HepG2 (cell line): Measurements from ENCODE around the gene CDCA4. TPM values are rescaled to one million over a fixed set of nuclear protein-coding genes. Genes with fewer than 3 reads are reported as not detected.

Experiments
- ATAC-seq: fragments of 200-7000 bp; cut with Tn5 transposase; 3 replicates; pipeline ENCODE4 v1.9.1; 2020; ENCODE audit warnings: mild to moderate bottlenecking, moderate library complexity
- BruUV-seq: library from RNA; stranded (reverse); fragments of 400-500 nt; replicated peaks from 2 replicates; lab custom pipeline; 2021; lab: Mats Ljungman, UMichigan
- CTCF ChIA-PET: fragments of 300-600 bp; formaldehyde crosslinking; extraction: SDS; loops from one replicate; lab custom pipeline; 2021; ENCODE audit warnings: low total read pairs, inconsistent platforms, low intra/inter-chr PET ratio; lab: Yijun Ruan, JAX
- POLR2A ChIA-PET: fragments of 350-600 bp; sonication (Branson Sonifier 250); formaldehyde crosslinking; loops from one replicate; lab custom pipeline; 2020; ENCODE audit warnings: antibody characterized with exemption, inconsistent platforms; lab: Yijun Ruan, JAX
- DNase-seq: peaks from one replicate; pipeline ENCODE4 v3.0.0-alpha.2; 2015; ENCODE audit warnings: low spot score
- FAIRE-seq: peaks from 3 replicates; lab custom pipeline; 2011; peaks lifted over from hg19 to GRCh38; lab: Jason Lieb, UNC
- H2AFZ ChIP-seq: one replicate; pipeline ENCODE4 v1.6.1; 2011; ENCODE audit warnings: low read length, inconsistent platforms
- H3K27ac ChIP-seq: fragments of 300-600 bp; 3 replicates; pipeline ENCODE4 v1.8.0; 2011; ENCODE audit warnings: mixed run types, mild to moderate bottlenecking, mixed read lengths, low read length, inconsistent platforms; ENCODE audit not compliant: insufficient read depth; ENCODE audit errors: extremely low read length
- H3K27me3 ChIP-seq, 2 experiments: fragments of 200-600 bp in 1 of 2; 2 replicates in 1 of 2; 3 replicates in 1 of 2; pipeline versions ENCODE4 v1.6.0 to v1.8.0; 2011; ENCODE audit warnings: low read length in 2 of 2, mild to moderate bottlenecking in 2 of 2, moderate library complexity in 2 of 2, inconsistent platforms in 1 of 2; ENCODE audit not compliant: insufficient read depth in 2 of 2, control insufficient read depth in 1 of 2
- H3K36me3 ChIP-seq, 2 experiments: fragments of 200-600 bp in 1 of 2; replicated peaks in 1 of 2; 2 replicates in 1 of 2; 3 replicates in 1 of 2; pipeline versions ENCODE4 v1.5.1 to v1.8.0; 2011; ENCODE audit warnings: low read length in 2 of 2, inconsistent platforms in 1 of 2; ENCODE audit not compliant: insufficient read depth in 2 of 2, control insufficient read depth in 1 of 2
- H3K4me1 ChIP-seq: 2 replicates; pipeline ENCODE4 v1.5.1; 2012; ENCODE audit warnings: low read length, inconsistent platforms; ENCODE audit not compliant: insufficient read depth
- H3K4me2 ChIP-seq: 2 replicates; pipeline ENCODE4 v1.6.0; 2011; ENCODE audit warnings: low read depth, low read length, inconsistent platforms
- H3K4me3 ChIP-seq, 3 experiments: fragments of 200-600 bp in 1 of 3; sonication (generic), shearing (Covaris generic) in 1 of 3; replicated peaks in 1 of 3; 2 replicates each; pipeline ENCODE4 v1.5.1; 2011 to 2016; ENCODE audit warnings: low read length in 3 of 3, inconsistent platforms in 2 of 3, low read depth in 2 of 3, mild to moderate bottlenecking in 2 of 3, control low read depth in 1 of 3, mixed read lengths in 1 of 3; ENCODE audit not compliant: insufficient read depth in 1 of 3
- H3K79me2 ChIP-seq: one replicate; pipeline ENCODE4 v1.6.1; 2011; ENCODE audit warnings: low read length, inconsistent platforms; ENCODE audit not compliant: insufficient read depth
- H3K9ac ChIP-seq: 2 replicates; pipeline ENCODE4 v1.6.0; 2011; ENCODE audit warnings: mild to moderate bottlenecking, low read depth, low read length, inconsistent platforms; ENCODE audit not compliant: insufficient read depth
- H3K9me3 ChIP-seq: 2 replicates; pipeline ENCODE4 v1.5.1; 2012; ENCODE audit warnings: mild to moderate bottlenecking, low read length
- H4K20me1 ChIP-seq: 2 replicates; pipeline ENCODE4 v1.6.0; 2011; ENCODE audit warnings: inconsistent platforms, mild to moderate bottlenecking, low read length, moderate library complexity; ENCODE audit not compliant: insufficient read depth
- BCLAF1 ChIP-seq: fragments of 450-650 bp; IDR thresholded peaks from 2 replicates; pipeline ENCODE4 v1.6.1; 2017; ENCODE audit warnings: mild to moderate bottlenecking
- CREB1 ChIP-seq, 2 experiments: fragments of 450-650 bp in 1 of 2; IDR thresholded peaks; 2 replicates each; pipeline ENCODE4 v1.6.1; 2016 to 2017; ENCODE audit warnings: control low read depth in 1 of 2, mild to moderate bottlenecking in 1 of 2, missing compliant biosample characterization in 1 of 2, missing genetic modification characterization in 1 of 2
- FOXJ3 ChIP-seq: sonication (generic); formaldehyde crosslinking; IDR thresholded peaks from 2 replicates; pipeline ENCODE4 v1.4.0; 2020; ENCODE audit warnings: missing genetic modification reagents, mild to moderate bottlenecking, borderline replicate concordance
- KMT2A ChIP-seq: sonication (generic); formaldehyde crosslinking; IDR thresholded peaks from 2 replicates; pipeline ENCODE4 v1.4.0; 2020; ENCODE audit warnings: missing genetic modification reagents
- RARA ChIP-seq: IDR thresholded peaks from 2 replicates; pipeline ENCODE4 v1.6.1; 2016; ENCODE audit warnings: missing genetic modification reagents, missing compliant biosample characterization
- SOX13 ChIP-seq, 3 experiments: fragments of 450-650 bp in 1 of 3; sonication (generic) in 1 of 3; formaldehyde crosslinking in 1 of 3; IDR thresholded peaks in 2 of 3; conservative IDR thresholded peaks in 1 of 3; 2 replicates each; pipeline versions ENCODE4 v1.5.0 to v1.6.1; 2016 to 2020; ENCODE audit warnings: antibody characterized with exemption in 1 of 3, mild to moderate bottlenecking in 1 of 3, missing compliant biosample characterization in 1 of 3, missing genetic modification reagents in 1 of 3, moderate library complexity in 1 of 3
- SRSF4 ChIP-seq: fragments of 200-400 bp; formaldehyde crosslinking; IDR thresholded peaks from one replicate; pipeline ENCODE4 v1.6.1; 2018; ENCODE audit warnings: mild to moderate bottlenecking, low read depth, low read length, moderate library complexity; ENCODE audit not compliant: poor library complexity, severe bottlenecking
- TARDBP ChIP-seq: sonication (generic); formaldehyde crosslinking; IDR thresholded peaks from 2 replicates; pipeline ENCODE4 v1.8.0; 2022; ENCODE audit warnings: mild to moderate bottlenecking, missing genetic modification reagents
- ZBTB38 ChIP-seq: sonication (generic); formaldehyde crosslinking; IDR thresholded peaks from 2 replicates; pipeline ENCODE4 v1.5.1; 2020; ENCODE audit warnings: mild to moderate bottlenecking, missing genetic modification reagents
- ZFP36L2 ChIP-seq: sonication (generic); formaldehyde crosslinking; IDR thresholded peaks from 2 replicates; pipeline ENCODE4 v1.4.0; 2020; ENCODE audit warnings: missing genetic modification reagents
- ZKSCAN1 ChIP-seq: fragments of 150-350 bp; IDR thresholded peaks from 2 replicates; pipeline ENCODE4 v1.6.1; 2014; ENCODE audit warnings: low read length
- ZNF17 ChIP-seq: sonication (generic); formaldehyde crosslinking; IDR thresholded peaks from 2 replicates; pipeline ENCODE4 v1.5.0; 2020; ENCODE audit warnings: mild to moderate bottlenecking, missing genetic modification reagents
- ZNF30 ChIP-seq: sonication (generic); formaldehyde crosslinking; IDR thresholded peaks from 2 replicates; pipeline ENCODE4 v1.5.0; 2020; ENCODE audit warnings: mild to moderate bottlenecking, missing genetic modification reagents
- ZNF674 ChIP-seq: sonication (generic); formaldehyde crosslinking; IDR thresholded peaks from 2 replicates; pipeline ENCODE4 v1.5.0; 2020; ENCODE audit warnings: low read depth, mild to moderate bottlenecking, missing genetic modification reagents
- ZSCAN22 ChIP-seq: sonication (generic); formaldehyde crosslinking; IDR thresholded peaks from 2 replicates; pipeline ENCODE4 v1.4.0; 2020; ENCODE audit warnings: mild to moderate bottlenecking, missing genetic modification reagents
- WGBS: methylation state at CpG from one replicate; pipeline ENCODE4 v1.1.6; 2017; ENCODE audit warnings: low lambda C conversion rate; 5-methylcytosine and 5-hydroxymethylcytosine counted together
- in situ Hi-C: cut with HindIII; loops from 2 replicates; pipeline ENCODE4 v1.10.0; 2017; ENCODE audit warnings: low pct_unique_long_range_greater_than_20kb; ENCODE audit not compliant: extremely low pct_ligation_motif_present
- intact Hi-C: fragments of 100-400 bp; cut with micrococcal nuclease; formaldehyde crosslinking; loops from one replicate; pipeline ENCODE4 v1.10.0; 2022; ENCODE audit not compliant: unreplicated experiment
- polyA plus RNA-seq, 8 experiments: library from polyadenylated mRNA; depleted of rRNA in 3 of 8; stranded (reverse) in 7 of 8; unstranded in 1 of 8; fragments of >200 nt; fragmentation: Illumina TruSeq in 4 of 8; extraction: Trizol in 4 of 8; gene quantifications; 2 replicates each; pipeline versions ENCODE4 v1.2.1 to v1.2.3, GENCODE V29; 2011 to 2016; ENCODE audit warnings: low read depth in 4 of 8, missing spikeins in 1 of 8, mixed read lengths in 1 of 8; ENCODE audit not compliant: insufficient read depth in 1 of 8
- total RNA-seq, 5 experiments: library from RNA; depleted of rRNA; stranded (reverse); fragments of >200 nt; fragmentation: Illumina TruSeq; extraction: Trizol; gene quantifications; 2 replicates each; pipeline ENCODE4 v1.2.3, GENCODE V29; 2016; ENCODE audit warnings: low read depth in 1 of 5
- TF ChIP-seq, protein P1 (sequence below): sonication (generic); formaldehyde crosslinking; IDR thresholded peaks from 2 replicates; pipeline ENCODE4 v1.4.0; 2020; ENCODE audit warnings: missing genetic modification reagents

The CDCA4 gene
- total and polyA plus RNA-seq, 2 of the 13 experiments (the other 11 are each of a cell fraction or from before 2014, with no cell fraction given): 19.7 to 43.1 TPM

DNA sequence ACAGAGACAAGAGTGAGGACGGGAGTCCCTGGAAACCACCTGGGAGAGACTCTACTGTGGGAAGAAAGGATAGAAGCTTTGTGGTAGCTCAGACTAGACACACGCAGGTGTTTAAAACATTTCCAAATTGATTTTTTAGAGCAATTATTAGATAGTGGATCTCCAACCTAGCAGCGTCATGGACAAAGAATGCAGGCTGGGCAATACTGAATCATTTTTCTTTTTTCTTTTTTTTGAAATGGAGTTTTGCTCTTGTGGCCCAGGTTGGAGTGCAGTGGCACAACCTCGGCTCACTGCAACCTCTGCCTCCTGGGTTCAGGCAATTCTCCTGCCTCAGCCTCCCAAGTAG lies 31.2 kb upstream of the CDCA4 start:
- POLR2A ChIA-PET: no interaction called here
- TF ChIP-seq FOXJ3 (CRISPR knock-in tag): no peak
- no peak for TF ChIP-seq ZKSCAN1
- no peak for TF ChIP-seq ZFP36L2 (CRISPR knock-in tag)
- no peak for TF ChIP-seq ZBTB38 (CRISPR knock-in tag)
- TF ChIP-seq, protein P1, sequence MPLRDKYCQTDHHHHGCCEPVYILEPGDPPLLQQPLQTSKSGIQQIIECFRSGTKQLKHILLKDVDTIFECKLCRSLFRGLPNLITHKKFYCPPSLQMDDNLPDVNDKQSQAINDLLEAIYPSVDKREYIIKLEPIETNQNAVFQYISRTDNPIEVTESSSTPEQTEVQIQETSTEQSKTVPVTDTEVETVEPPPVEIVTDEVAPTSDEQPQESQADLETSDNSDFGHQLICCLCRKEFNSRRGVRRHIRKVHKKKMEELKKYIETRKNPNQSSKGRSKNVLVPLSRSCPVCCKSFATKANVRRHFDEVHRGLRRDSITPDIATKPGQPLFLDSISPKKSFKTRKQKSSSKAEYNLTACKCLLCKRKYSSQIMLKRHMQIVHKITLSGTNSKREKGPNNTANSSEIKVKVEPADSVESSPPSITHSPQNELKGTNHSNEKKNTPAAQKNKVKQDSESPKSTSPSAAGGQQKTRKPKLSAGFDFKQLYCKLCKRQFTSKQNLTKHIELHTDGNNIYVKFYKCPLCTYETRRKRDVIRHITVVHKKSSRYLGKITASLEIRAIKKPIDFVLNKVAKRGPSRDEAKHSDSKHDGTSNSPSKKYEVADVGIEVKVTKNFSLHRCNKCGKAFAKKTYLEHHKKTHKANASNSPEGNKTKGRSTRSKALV (CRISPR knock-in tag): no peak
- no peak for TF ChIP-seq ZNF30 (CRISPR knock-in tag)
- no peak for TF ChIP-seq BCLAF1
- no peak for TF ChIP-seq TARDBP (CRISPR knock-in tag)
- TF ChIP-seq SRSF4: no peak
- TF ChIP-seq ZSCAN22 (CRISPR knock-in tag): no peak
- no peak for TF ChIP-seq KMT2A (CRISPR knock-in tag)
- TF ChIP-seq RARA (CRISPR knock-in tag): no peak
- no peak for TF ChIP-seq ZNF17 (CRISPR knock-in tag)
- TF ChIP-seq ZNF674 (CRISPR knock-in tag): no peak
- no peak for TF ChIP-seq SOX13 (IDR thresholded peaks at IDR 0.05)
- TF ChIP-seq SOX13 (CRISPR knock-in tag; conservative IDR thresholded peaks at IDR 0.05 in 1 of 2, IDR thresholded peaks at IDR 0.05 in 1 of 2): no peak
- no peak for TF ChIP-seq CREB1 (IDR thresholded peaks at IDR 0.05)
- no peak for TF ChIP-seq CREB1 (CRISPR knock-in tag; IDR thresholded peaks at IDR 0.05)
- no peak for FAIRE-seq
- Histone ChIP-seq H3K4me1 (no peaks in the 10 kb centered on the region), H4K20me1 (no peaks in the 10 kb centered on the region), H3K9me3 (no peaks in the 10 kb centered on the region), H3K27me3 (peaks cover 4 to 28% of the 10 kb centered on the region in 2 experiments; a peak in 4 of 5 replicates), H3K36me3 (no peaks in the 10 kb centered on the region), H2AFZ (no peak overlapping the region), H3K27ac (no peak overlapping the region), H3K4me2 (no peak overlapping the region), H3K4me3 (no peak overlapping the region), H3K9ac (no peak overlapping the region), H3K79me2 (no peaks in the 10 kb centered on the region)
- DNase-seq: no peak
- CTCF ChIA-PET: no interaction called here
- no peak for ATAC-seq
- in situ Hi-C loops (no loop called here), intact Hi-C loops (no loop called here)
- 10% methylated on average over 4 of the region's 4 CpGs for WGBS
- BruUV-seq: no TSS peak
